Activated CD8-positive, alpha-beta T cell treated with anti-CD3 and anti-CD28 coated beads for 36 hours (primary cell): Measurements from ENCODE around the gene EXO5. TPM values are rescaled to one million over a fixed set of nuclear protein-coding genes. Genes with fewer than 3 reads are reported as not detected.

Experiments used
- ATAC-seq: fragments of 200-7000 bp; cut with Tn5 transposase; one replicate; pipeline ENCODE4 v1.10.0; 2021; ENCODE audit warnings: mild to moderate bottlenecking, moderate library complexity
- CTCF ChIA-PET: fragments of 350-600 bp; sonication (Branson Sonifier 250); formaldehyde crosslinking; loops from one replicate; lab custom pipeline; 2021; ENCODE audit warnings: antibody characterized with exemption; lab: Charles Lee
- POLR2A ChIA-PET: fragments of 350-600 bp; sonication (Branson Sonifier 250); formaldehyde crosslinking; loops from one replicate; lab custom pipeline; 2021; ENCODE audit warnings: antibody characterized with exemption; lab: Charles Lee
- DNase-seq: peaks from one replicate; pipeline ENCODE4 v3.0.0-alpha.2; 2020
- H3K27ac Mint-ChIP-seq: one replicate; pipeline ENCODE4 v1.8.0; 2021; ENCODE audit warnings: mild to moderate bottlenecking, mixed read lengths
- H3K27me3 Mint-ChIP-seq: one replicate; pipeline ENCODE4 v1.8.0; 2021; ENCODE audit warnings: mixed read lengths
- H3K36me3 Mint-ChIP-seq: one replicate; pipeline ENCODE4 v1.8.0; 2021; ENCODE audit warnings: low read depth, mixed read lengths
- H3K4me1 Mint-ChIP-seq: one replicate; pipeline ENCODE4 v1.8.0; 2021; ENCODE audit warnings: low read depth, mixed read lengths
- H3K4me3 Mint-ChIP-seq: one replicate; pipeline ENCODE4 v1.8.0; 2021; ENCODE audit warnings: mild to moderate bottlenecking, moderate library complexity, mixed read lengths
- H3K9me3 Mint-ChIP-seq: one replicate; pipeline ENCODE4 v1.8.0; 2021; ENCODE audit warnings: mixed read lengths
- CTCF ChIP-seq: fragments of 200-600 bp; IDR thresholded peaks from one replicate; pipeline ENCODE4 v1.8.0; 2022; ENCODE audit warnings: antibody characterized with exemption, mild to moderate bottlenecking
- intact Hi-C: fragments of 100-400 bp; cut with micrococcal nuclease; formaldehyde crosslinking; loops from one replicate; pipeline ENCODE4 v1.10.0; 2022
- total RNA-seq, 2 experiments: library from RNA; stranded (reverse); gene quantifications; one replicate each; pipeline ENCODE4 v1.2.3, GENCODE V29; 2021

Gene EXO5
- total RNA-seq, 2 experiments from 2014 or later = 8.7 to 10.2 TPM

DNA sequence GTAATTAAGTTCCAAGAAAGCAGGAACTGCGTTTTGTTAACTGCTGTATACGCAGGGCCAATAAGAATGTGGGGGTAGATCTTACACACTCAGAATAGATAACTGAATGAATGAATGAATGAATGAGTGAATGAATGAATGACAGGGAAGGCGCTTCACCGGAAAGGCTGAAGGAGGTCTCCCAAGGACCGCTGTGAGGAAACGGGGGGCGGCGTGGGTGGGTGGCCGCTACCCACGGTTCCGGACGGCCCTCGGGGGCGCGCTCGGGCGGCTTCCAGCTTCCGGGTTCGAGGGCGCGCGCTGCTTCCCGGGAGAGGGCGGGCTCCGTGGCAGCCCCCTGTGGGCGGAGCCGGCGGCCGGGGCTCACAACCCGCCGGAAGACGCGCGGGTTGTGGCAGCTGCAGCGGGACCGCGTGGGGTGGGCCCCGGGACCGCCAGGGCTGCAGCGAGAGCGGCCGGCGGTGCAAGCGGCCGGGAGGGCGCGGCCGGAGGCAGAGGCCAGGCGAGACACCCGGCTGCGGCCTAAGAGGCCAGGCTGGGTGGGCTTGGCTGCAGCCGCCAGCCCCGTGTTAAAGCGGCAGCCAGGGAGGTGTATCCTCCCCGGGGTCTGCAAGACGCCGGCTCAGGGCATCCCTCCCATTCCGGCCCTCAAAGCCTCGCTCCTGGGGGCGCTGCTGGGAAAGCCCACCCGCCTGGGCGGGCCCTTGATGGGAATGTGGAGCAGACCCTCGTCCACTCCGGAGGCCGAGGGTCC lies 31.5 kb upstream of the EXO5 start, which contains the start of gene ZFP69:
TSS of gene ZFP69 (plus strand) at position 367 of the 754 bp plus-strand sequence. CDS start 2,072 bp downstream, outside the sequence.
- Mint-ChIP-seq H3K27me3 (no peaks in the 10 kb centered on the region), H3K9me3 (peaks cover 37% of the 10 kb centered on the region), H3K4me3 (peak within 1 kb of the TSS; percentile 77), H3K27ac (peak within 1 kb of the TSS; percentile 78), H3K36me3 (peaks cover 47% of the 10 kb centered on the region), H3K4me1 (peaks cover 21% of the 10 kb centered on the region)
- TF ChIP-seq CTCF = no peak
- POLR2A ChIA-PET = interaction anchor here (0.6 to 2.5 kb wide), 8 partner anchors 10 to 150 kb away, joined by 3 to 14 read pairs (median 4); partner anchors contain the start of genes EXO5 and ZFP69B
- intact Hi-C loops = no loop called here
- DNase-seq (peak; percentile 77), ATAC-seq (peak; percentile 92)
- CTCF ChIA-PET = interaction anchor here (0.9 to 1.9 kb wide), 3 partner anchors 27 to 333 kb away, joined by 3 to 9 read pairs (median 3); partner anchors contain the start of gene ZFP69B

DNA sequence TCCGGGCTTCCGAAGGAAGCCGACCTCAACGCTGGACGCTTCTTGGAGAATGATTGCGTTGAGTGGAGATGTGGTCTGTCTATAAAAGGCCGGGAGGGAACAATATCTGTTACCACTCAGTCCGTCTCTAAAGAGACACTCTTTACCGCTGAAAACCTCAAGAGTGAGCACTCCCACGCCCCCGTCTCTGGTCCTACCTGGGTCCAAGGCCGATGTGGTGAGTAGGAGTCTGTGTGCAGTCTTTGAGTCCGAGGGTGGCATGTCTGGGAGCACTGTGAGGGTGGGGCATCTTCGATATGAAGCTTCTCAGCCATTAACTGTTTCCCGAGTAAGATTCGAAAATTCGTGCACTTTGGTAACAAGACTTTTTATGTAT lies 30.9 kb upstream of the EXO5 start:
- H3K4me3 Mint-ChIP-seq = peak overlapping the region; percentile 77
- ChIA-PET POLR2A (interaction anchor here (0.6 to 2.5 kb wide), 8 partner anchors 19 to 149 kb away, joined by 3 to 14 read pairs (median 4); partner anchors contain the start of genes EXO5 and ZFP69B), CTCF (interaction anchor here (0.9 to 1.9 kb wide), 5 partner anchors 28 to 333 kb away, joined by 3 to 9 read pairs (median 4); partner anchors contain the start of gene ZFP69B)
- H3K27ac Mint-ChIP-seq = peak overlapping the region; percentile 75
- TF ChIP-seq CTCF = no peak
- H3K9me3 Mint-ChIP-seq = peaks cover 41% of the 10 kb centered on the region
- H3K27me3 Mint-ChIP-seq = no peaks in the 10 kb centered on the region
- peak; percentile 55 for DNase-seq
- intact Hi-C loops = no loop called here
- peaks cover 21% of the 10 kb centered on the region for H3K4me1 Mint-ChIP-seq
- peaks cover 53% of the 10 kb centered on the region for H3K36me3 Mint-ChIP-seq
- ATAC-seq = peak; percentile 48

- Mint-ChIP-seq H3K27ac (peak overlapping the region; percentile 75), H3K4me1 (peaks cover 21% of the 10 kb centered on the region), H3K27me3 (no peaks in the 10 kb centered on the region), H3K36me3 (peaks cover 58% of the 10 kb centered on the region), H3K9me3 (peaks cover 38% of the 10 kb centered on the region), H3K4me3 (peak overlapping the region; percentile 77)
- intact Hi-C loops = no loop called here
- no peak for TF ChIP-seq CTCF
- POLR2A ChIA-PET = interaction anchor here (0.8 to 2.5 kb wide), 6 partner anchors 19 to 73 kb away, joined by 3 to 14 read pairs (median 5); partner anchors contain the start of genes EXO5 and ZFP69B
- DNase-seq = no peak
- CTCF ChIA-PET = interaction anchor here (0.9 to 1.9 kb wide), 5 partner anchors 28 to 334 kb away, joined by 3 to 9 read pairs (median 4); partner anchors contain the start of gene ZFP69B
- no peak for ATAC-seq
Measured at GRCh38 chr1:40478276-40478675, 30.3 kb upstream of the EXO5 start.

- intact Hi-C loops = no loop called here
- CTCF ChIA-PET = interaction anchor here (1.4 to 1.9 kb wide), 2 partner anchors 41 to 53 kb away, joined by 5 to 9 read pairs; no protein-coding TSS in a partner anchor
- peak overlapping the region; percentile 23 for H3K27ac Mint-ChIP-seq
- POLR2A ChIA-PET = interaction anchor here (0.5 to 2.5 kb wide), 4 partner anchors 24 to 29 kb away, joined by 3 to 14 read pairs (median 6); partner anchors contain the start of genes EXO5 and ZFP69B
- H3K9me3 Mint-ChIP-seq = peaks cover 35% of the 10 kb centered on the region
- peaks cover 63% of the 10 kb centered on the region for H3K36me3 Mint-ChIP-seq
- H3K4me1 Mint-ChIP-seq = peaks cover 21% of the 10 kb centered on the region
- peak overlapping the region; percentile 2 for H3K4me3 Mint-ChIP-seq
- DNase-seq = peak; percentile 41
- no peaks in the 10 kb centered on the region for H3K27me3 Mint-ChIP-seq
- ATAC-seq = no peak
- no peak for TF ChIP-seq CTCF
Measured at GRCh38 chr1:40479156-40479555, 29.4 kb upstream of the EXO5 start.
